HepG2 (cell line): Measurements from ENCODE around the gene ROM1. TPM values are rescaled to one million over a fixed set of nuclear protein-coding genes. Genes with fewer than 3 reads are reported as not detected.

Experiments
- ARID5B ChIP-seq: IDR thresholded peaks from 2 replicates; pipeline ENCODE4 v1.4.0; 2020; ENCODE audit warnings: mild to moderate bottlenecking, missing genetic modification reagents
- FOXA1 ChIP-seq, 2 experiments: fragments of 450-650 bp in 1 of 2; sonication (generic) in 1 of 2; formaldehyde crosslinking in 1 of 2; IDR thresholded peaks; 2 replicates each; pipeline versions ENCODE4 v1.4.0 to v1.6.1; 2016 to 2020; ENCODE audit warnings: missing genetic modification reagents in 1 of 2
- FOXP1 ChIP-seq, 2 experiments: fragments of 450-650 bp in 1 of 2; IDR thresholded peaks; 2 replicates each; pipeline ENCODE4 v1.6.1; 2017 to 2018; ENCODE audit warnings: antibody characterized with exemption in 1 of 2
- KLF11 ChIP-seq: IDR thresholded peaks from 2 replicates; pipeline ENCODE4 v1.6.1; 2016; ENCODE audit warnings: missing compliant biosample characterization
- KMT2B ChIP-seq: IDR thresholded peaks from 2 replicates; pipeline ENCODE4 v1.6.1; 2016; ENCODE audit warnings: missing genetic modification reagents, missing compliant biosample characterization
- MLLT10 ChIP-seq: sonication (generic); formaldehyde crosslinking; IDR thresholded peaks from 2 replicates; pipeline ENCODE4 v1.4.0; 2020; ENCODE audit warnings: missing genetic modification reagents
- NKX3-1 ChIP-seq: sonication (generic); formaldehyde crosslinking; IDR thresholded peaks from 2 replicates; pipeline ENCODE4 v1.5.0; 2020; ENCODE audit warnings: missing genetic modification reagents
- PCBP1 ChIP-seq: fragments of 200-400 bp; formaldehyde crosslinking; IDR thresholded peaks from 2 replicates; pipeline ENCODE4 v1.6.1; 2017; ENCODE audit warnings: mild to moderate bottlenecking, low read depth, low read length, borderline replicate concordance
- SAFB2 ChIP-seq: sonication (generic); formaldehyde crosslinking; IDR thresholded peaks from 2 replicates; pipeline ENCODE4 v1.5.1; 2020; ENCODE audit warnings: missing genetic modification reagents, low read depth, mild to moderate bottlenecking, borderline replicate concordance
- SALL2 ChIP-seq: sonication (generic); formaldehyde crosslinking; IDR thresholded peaks from 2 replicates; pipeline ENCODE4 v1.8.1; 2023; ENCODE audit warnings: mild to moderate bottlenecking, missing genetic modification reagents, inconsistent platforms
- SATB2 ChIP-seq: sonication (generic); formaldehyde crosslinking; IDR thresholded peaks from 2 replicates; pipeline ENCODE4 v1.5.0; 2020; ENCODE audit warnings: missing genetic modification reagents
- SSRP1 ChIP-seq: IDR thresholded peaks from 2 replicates; pipeline ENCODE4 v1.6.1; 2016; ENCODE audit warnings: control low read depth
- STAT6 ChIP-seq: sonication (generic); formaldehyde crosslinking; IDR thresholded peaks from 2 replicates; pipeline ENCODE4 v1.4.0; 2020; ENCODE audit warnings: missing genetic modification reagents, mild to moderate bottlenecking, borderline replicate concordance
- TCF7 ChIP-seq: sonication (generic); IDR thresholded peaks from 2 replicates; pipeline ENCODE4 v1.6.1; 2016; ENCODE audit warnings: antibody characterized with exemption, low read depth
- ZNF292 ChIP-seq: sonication (generic); formaldehyde crosslinking; IDR thresholded peaks from 2 replicates; pipeline ENCODE4 v1.8.1; 2022; ENCODE audit warnings: mild to moderate bottlenecking, low read depth, missing genetic modification reagents, borderline replicate concordance
- ZNF589 ChIP-seq: sonication (generic); formaldehyde crosslinking; conservative IDR thresholded peaks from 2 replicates; pipeline ENCODE4 v1.8.0; 2022; ENCODE audit warnings: mild to moderate bottlenecking, moderate library complexity, missing genetic modification reagents
- polyA plus RNA-seq, 8 experiments: library from polyadenylated mRNA; depleted of rRNA in 3 of 8; stranded (reverse) in 7 of 8; unstranded in 1 of 8; fragments of >200 nt; fragmentation: Illumina TruSeq in 4 of 8; extraction: Trizol in 4 of 8; gene quantifications; 2 replicates each; pipeline versions ENCODE4 v1.2.1 to v1.2.3, GENCODE V29; 2011 to 2016; ENCODE audit warnings: low read depth in 4 of 8, missing spikeins in 1 of 8, mixed read lengths in 1 of 8; ENCODE audit not compliant: insufficient read depth in 1 of 8
- total RNA-seq, 5 experiments: library from RNA; depleted of rRNA; stranded (reverse); fragments of >200 nt; fragmentation: Illumina TruSeq; extraction: Trizol; gene quantifications; 2 replicates each; pipeline ENCODE4 v1.2.3, GENCODE V29; 2016; ENCODE audit warnings: low read depth in 1 of 5
- TF ChIP-seq, protein P1 (sequence below): sonication (generic); formaldehyde crosslinking; IDR thresholded peaks from 2 replicates; pipeline ENCODE4 v1.9.0; 2021; ENCODE audit warnings: missing genetic modification reagents, mild to moderate bottlenecking, borderline replicate concordance
- TF ChIP-seq, protein P2 (sequence below): IDR thresholded peaks from 2 replicates; pipeline ENCODE4 v1.6.1; 2018; ENCODE audit warnings: missing genetic modification reagents

ROM1 gene
- total and polyA plus RNA-seq, 2 of the 13 experiments (the other 11 are each of a cell fraction or from before 2014, with no cell fraction given): 1.2 to 2.4 TPM

GRCh38 chr11:62573592-62574362, 39.3 kb upstream of the ROM1 start, which contains the start of gene EEF1G (continued):
- TF ChIP-seq, protein P1, sequence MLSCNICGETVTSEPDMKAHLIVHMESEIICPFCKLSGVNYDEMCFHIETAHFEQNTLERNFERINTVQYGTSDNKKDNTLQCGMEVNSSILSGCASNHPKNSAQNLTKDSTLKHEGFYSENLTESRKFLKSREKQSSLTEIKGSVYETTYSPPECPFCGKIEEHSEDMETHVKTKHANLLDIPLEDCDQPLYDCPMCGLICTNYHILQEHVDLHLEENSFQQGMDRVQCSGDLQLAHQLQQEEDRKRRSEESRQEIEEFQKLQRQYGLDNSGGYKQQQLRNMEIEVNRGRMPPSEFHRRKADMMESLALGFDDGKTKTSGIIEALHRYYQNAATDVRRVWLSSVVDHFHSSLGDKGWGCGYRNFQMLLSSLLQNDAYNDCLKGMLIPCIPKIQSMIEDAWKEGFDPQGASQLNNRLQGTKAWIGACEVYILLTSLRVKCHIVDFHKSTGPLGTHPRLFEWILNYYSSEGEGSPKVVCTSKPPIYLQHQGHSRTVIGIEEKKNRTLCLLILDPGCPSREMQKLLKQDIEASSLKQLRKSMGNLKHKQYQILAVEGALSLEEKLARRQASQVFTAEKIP (CRISPR knock-in tag): no peak
- TF ChIP-seq FOXA1 (IDR thresholded peaks at IDR 0.05) (no peak), FOXA1 (CRISPR knock-in tag; IDR thresholded peaks at IDR 0.05) (no peak), PCBP1 (no peak), SALL2 (CRISPR knock-in tag) (no peak), ARID5B (CRISPR knock-in tag) (no peak; the same call in none of the 2 replicates), NKX3-1 (no peak), KLF11 (CRISPR knock-in tag) (no peak), STAT6 (CRISPR knock-in tag) (0 out of 2 replicates have a peak, but pooled peaks have one; percentile 57), TCF7 (no peak), ZNF589 (no peak), MLLT10 (CRISPR knock-in tag) (no peak), SSRP1 (CRISPR knock-in tag) (no peak), KMT2B (peak; percentile 60; the same call in 1 of the 2 replicates), SAFB2 (CRISPR knock-in tag) (no peak; the same call in 1 of the 2 replicates), SATB2 (CRISPR knock-in tag) (no peak), ZNF292 (CRISPR knock-in tag) (no peak), FOXP1 (IDR thresholded peaks at IDR 0.05) (no peak), FOXP1 (CRISPR knock-in tag; IDR thresholded peaks at IDR 0.05) (no peak)
- TF ChIP-seq, protein P2, sequence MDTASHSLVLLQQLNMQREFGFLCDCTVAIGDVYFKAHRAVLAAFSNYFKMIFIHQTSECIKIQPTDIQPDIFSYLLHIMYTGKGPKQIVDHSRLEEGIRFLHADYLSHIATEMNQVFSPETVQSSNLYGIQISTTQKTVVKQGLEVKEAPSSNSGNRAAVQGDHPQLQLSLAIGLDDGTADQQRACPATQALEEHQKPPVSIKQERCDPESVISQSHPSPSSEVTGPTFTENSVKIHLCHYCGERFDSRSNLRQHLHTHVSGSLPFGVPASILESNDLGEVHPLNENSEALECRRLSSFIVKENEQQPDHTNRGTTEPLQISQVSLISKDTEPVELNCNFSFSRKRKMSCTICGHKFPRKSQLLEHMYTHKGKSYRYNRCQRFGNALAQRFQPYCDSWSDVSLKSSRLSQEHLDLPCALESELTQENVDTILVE (CRISPR knock-in tag): peak; percentile 42; the same call in 1 of the 2 replicates
